Vagina (tissue), 2 donors: ENCODE data around the gene PTPRD. TPM values are rescaled to one million over a fixed set of nuclear protein-coding genes. Genes with fewer than 3 reads are reported as not detected.

Experiments
- DNase-seq, 2 donors: peaks; one replicate each; pipeline ENCODE4 v3.0.0-alpha.2; 2017; ENCODE audit errors: extremely low spot score in 2 of 2
- H3K27ac ChIP-seq: fragments of 200-600 bp; sonication (generic); one replicate; pipeline ENCODE4 v1.5.1; 2019
- H3K27me3 ChIP-seq: fragments of 200-600 bp; sonication (generic); one replicate; pipeline ENCODE4 v1.5.1; 2019
- H3K36me3 ChIP-seq, 2 donors: fragments of 200-600 bp; sonication (generic); one replicate each; pipeline ENCODE4 v1.5.1; 2017 to 2019
- H3K4me1 ChIP-seq: fragments of 200-600 bp; sonication (generic); one replicate; pipeline ENCODE4 v1.5.1; 2019
- H3K4me3 ChIP-seq, 2 donors: fragments of 200-600 bp; sonication (generic); 1 replicate in 1 of 2; 2 replicates in 1 of 2; pipeline ENCODE4 v1.5.1; 2016 to 2019
- H3K9me3 ChIP-seq: fragments of 200-600 bp; sonication (generic); one replicate; pipeline ENCODE4 v1.5.1; 2019
- CTCF ChIP-seq, 3 experiments: fragments of 450-650 bp in 2 of 3; fragments of 200-600 bp in 1 of 3; sonication (generic) in 1 of 3; IDR thresholded peaks; one replicate each; pipeline ENCODE4 v1.5.1; 2017 to 2019; ENCODE audit warnings: antibody characterized with exemption in 3 of 3, mild to moderate bottlenecking in 2 of 3, moderate library complexity in 2 of 3
- POLR2A ChIP-seq, 2 donors: fragments of 450-650 bp; IDR thresholded peaks; one replicate each; pipeline ENCODE4 v1.6.1; 2017; ENCODE audit warnings: antibody characterized with exemption in 2 of 2, mild to moderate bottlenecking in 2 of 2, moderate library complexity in 2 of 2
- POLR2AphosphoS5 ChIP-seq, 2 donors: sonication (generic); formaldehyde crosslinking; IDR thresholded peaks; one replicate each; pipeline ENCODE4 v1.9.0; 2017; ENCODE audit warnings: antibody characterized with exemption in 2 of 2, mild to moderate bottlenecking in 2 of 2, low read depth in 1 of 2; ENCODE audit not compliant: insufficient read depth in 1 of 2
- intact Hi-C: fragments of 100-400 bp; cut with DNase I; formaldehyde crosslinking; loops from one replicate; pipeline ENCODE4 v1.15.1; 2023
- total RNA-seq: library from RNA; depleted of rRNA; stranded (reverse); fragments of >200 nt; gene quantifications from one replicate; pipeline ENCODE4 v1.2.3, GENCODE V29; 2016

The PTPRD gene
- total RNA-seq, 1 donor from 2014 or later: 10.3 TPM

- intact Hi-C loops: no loop called here
- DNase-seq: no peak
- H3K27ac ChIP-seq: no peak overlapping the region
- no peaks in the 10 kb centered on the region for H3K9me3 ChIP-seq
- H3K4me1 ChIP-seq: no peaks in the 10 kb centered on the region
- H3K36me3 ChIP-seq: no peaks in the 10 kb centered on the region
- TF ChIP-seq POLR2A (IDR thresholded peaks at IDR 0.05) (no peak), POLR2AphosphoS5 (IDR thresholded peaks at IDR 0.05; ENCODE audit: insufficient read depth in 1 of 2, low read depth in 1 of 2) (no peak), CTCF (IDR thresholded peaks at IDR 0.05) (no peak)
- H3K4me3 ChIP-seq: no peak overlapping the region
- no peaks in the 10 kb centered on the region for H3K27me3 ChIP-seq
Observed at GRCh38 chr9:10597801-10598200, 15.0 kb downstream of the PTPRD start.

GRCh38 chr9:10594482-10594881, 18.3 kb downstream of the PTPRD start:
- Histone ChIP-seq H3K27ac (no peak overlapping the region), H3K27me3 (no peaks in the 10 kb centered on the region), H3K36me3 (no peaks in the 10 kb centered on the region), H3K4me1 (no peaks in the 10 kb centered on the region), H3K9me3 (no peaks in the 10 kb centered on the region), H3K4me3 (no peak overlapping the region)
- no peak for TF ChIP-seq POLR2A (IDR thresholded peaks at IDR 0.05)
- TF ChIP-seq CTCF (IDR thresholded peaks at IDR 0.05): no peak
- TF ChIP-seq POLR2AphosphoS5 (IDR thresholded peaks at IDR 0.05; ENCODE audit: insufficient read depth in 1 of 2, low read depth in 1 of 2): no peak
- no peak for DNase-seq
- intact Hi-C loops: no loop called here

GRCh38 chr9:10586407-10586806, 26.4 kb downstream of the PTPRD start:
- Histone ChIP-seq H3K36me3 (no peaks in the 10 kb centered on the region), H3K4me1 (no peaks in the 10 kb centered on the region), H3K27ac (no peak overlapping the region), H3K9me3 (no peaks in the 10 kb centered on the region), H3K27me3 (no peaks in the 10 kb centered on the region), H3K4me3 (no peak overlapping the region)
- no peak for TF ChIP-seq POLR2A (IDR thresholded peaks at IDR 0.05)
- no peak for TF ChIP-seq CTCF (IDR thresholded peaks at IDR 0.05)
- TF ChIP-seq POLR2AphosphoS5 (IDR thresholded peaks at IDR 0.05; ENCODE audit: insufficient read depth in 1 of 2, low read depth in 1 of 2): no peak
- intact Hi-C loops: no loop called here
- DNase-seq: no peak

- intact Hi-C loops: no loop called here
- Histone ChIP-seq H3K9me3 (no peaks in the 10 kb centered on the region), H3K36me3 (no peaks in the 10 kb centered on the region), H3K4me1 (no peaks in the 10 kb centered on the region), H3K27ac (no peak overlapping the region), H3K27me3 (no peaks in the 10 kb centered on the region), H3K4me3 (no peak overlapping the region)
- TF ChIP-seq POLR2AphosphoS5 (IDR thresholded peaks at IDR 0.05; ENCODE audit: insufficient read depth in 1 of 2, low read depth in 1 of 2) (no peak), POLR2A (IDR thresholded peaks at IDR 0.05) (no peak)
- no peak for DNase-seq
Observed at GRCh38 chr9:10571699-10572098, 41.1 kb downstream of the PTPRD start.

- intact Hi-C loops: no loop called here
- Histone ChIP-seq H3K36me3 (no peaks in the 10 kb centered on the region), H3K27ac (no peak overlapping the region)
Observed at GRCh38 chr9:10566848-10567247, 46.0 kb downstream of the PTPRD start.

More at GRCh38 chr9:10566848-10567247, 46.0 kb downstream of the PTPRD start:
- Histone ChIP-seq H3K27me3 (no peaks in the 10 kb centered on the region), H3K4me3 (no peak overlapping the region), H3K4me1 (no peaks in the 10 kb centered on the region), H3K9me3 (no peaks in the 10 kb centered on the region)
- TF ChIP-seq POLR2A (IDR thresholded peaks at IDR 0.05) (no peak), POLR2AphosphoS5 (IDR thresholded peaks at IDR 0.05; ENCODE audit: insufficient read depth in 1 of 2, low read depth in 1 of 2) (no peak), CTCF (IDR thresholded peaks at IDR 0.05) (no peak)
- DNase-seq: no peak
